Measurements from ENCODE around the gene NOC2L. TPM values are rescaled to one million over a fixed set of nuclear protein-coding genes. Genes with fewer than 3 reads are reported as not detected.
A peak's percentile ranks its signal among the peaks of the same experiment; 100 is the strongest.

The NOC2L gene
- polyA plus RNA-seq, 2 of the 4 experiments (the other 2 are of a cell fraction): 48.4 to 73.5 TPM

DNA sequence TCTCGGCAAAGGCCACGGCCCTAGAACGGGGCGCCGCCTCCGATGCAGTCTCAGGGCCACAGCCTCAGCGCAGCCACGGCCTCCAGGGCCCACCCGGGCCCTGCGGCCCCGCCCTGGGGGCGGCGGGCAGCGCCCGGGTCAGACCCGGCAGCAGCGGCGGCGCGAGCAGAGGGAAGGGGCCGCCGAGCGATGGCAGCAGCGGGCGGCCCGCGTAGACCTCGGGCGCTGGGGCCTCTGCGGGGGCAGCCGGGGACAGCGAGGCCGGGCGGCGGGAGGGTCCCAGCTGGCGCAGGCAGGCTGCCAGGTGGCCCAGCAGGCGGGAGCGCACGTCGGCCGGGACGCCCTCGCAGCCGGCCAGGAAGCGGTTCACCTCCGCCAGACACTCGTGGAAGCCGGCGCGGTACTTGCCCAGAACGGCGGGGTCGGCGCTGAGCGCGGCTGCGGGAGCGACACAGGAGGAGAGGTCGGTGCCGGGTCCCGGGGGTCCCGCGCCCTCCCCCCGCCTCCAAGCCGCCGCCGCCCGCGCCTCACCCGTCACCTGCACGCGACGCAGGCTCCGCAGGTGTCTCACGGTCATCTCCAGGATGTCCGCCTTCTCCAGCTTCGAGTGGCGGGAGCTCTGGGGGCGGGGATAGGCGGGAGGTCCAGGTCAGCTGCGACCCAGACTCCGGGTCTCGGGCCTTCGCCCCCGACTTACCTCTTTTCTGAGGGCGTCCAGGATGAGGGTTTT is 40.1 kb upstream of the NOC2L start:
- Histone ChIP-seq H3K4me2 (peak overlapping the region; percentile 95), H3K9me3 (no peaks in the 10 kb centered on the region), H3K4me1 (peaks cover 14% of the 10 kb centered on the region), H3K4me3 (peak overlapping the region; percentile 77), H3K27ac (peak overlapping the region; percentile 97 to 100)
- DNase-seq (ENCODE audit: low read depth in 1 of 2, low spot score in 1 of 2): no peak
- FAIRE-seq: no peak
- TF ChIP-seq GATA3 (IDR thresholded peaks at IDR 0.05; ENCODE audit: borderline replicate concordance) (no peak), RNF2 (IDR thresholded peaks at IDR 0.05; ENCODE audit: borderline replicate concordance, low read depth) (no peak; the same call in 1 of the 2 replicates), CEBPB (IDR thresholded peaks at IDR 0.05) (no peak), FOXS1 (CRISPR knock-in tag; IDR thresholded peaks at IDR 0.05) (0 out of 2 replicates have a peak, but pooled peaks have one; percentile 24), MAZ (IDR thresholded peaks at IDR 0.05; ENCODE audit: borderline replicate concordance, low read depth, low read length) (no peak), MAFK (IDR thresholded peaks at IDR 0.05; ENCODE audit: partially characterized antibody) (no peak), JUNB (IDR thresholded peaks at IDR 0.05) (no peak), ZNF302 (CRISPR knock-in tag; IDR thresholded peaks at IDR 0.05) (no peak), POLR2AphosphoS2 (conservative IDR thresholded peaks at IDR 0.05; ENCODE audit: low read length) (no peak), NPAS2 (CRISPR knock-in tag; IDR thresholded peaks at IDR 0.05; ENCODE audit: borderline replicate concordance) (no peak), PHF8 (IDR thresholded peaks at IDR 0.05; ENCODE audit: borderline replicate concordance, low read depth) (no peak), HOXB5 (CRISPR knock-in tag; IDR thresholded peaks at IDR 0.05) (no peak), ZSCAN20 (CRISPR knock-in tag; IDR thresholded peaks at IDR 0.05) (no peak), FOSL2 (IDR thresholded peaks at IDR 0.05) (no peak), FOSL2 (CRISPR knock-in tag; IDR thresholded peaks at IDR 0.05) (no peak), RAD21 (conservative IDR thresholded peaks at IDR 0.05 in 1 of 2, IDR thresholded peaks at IDR 0.05 in 1 of 2) (no peak), SREBF2 (IDR thresholded peaks at IDR 0.05) (no peak), EHMT2 (IDR thresholded peaks at IDR 0.05; ENCODE audit: low read depth) (no peak), ESRRA (IDR thresholded peaks at IDR 0.05; ENCODE audit: borderline replicate concordance, low read length) (no peak), FOSB (CRISPR knock-in tag; IDR thresholded peaks at IDR 0.05) (no peak), POLR2A (IDR thresholded peaks at IDR 0.05; ENCODE audit: low read length) (no peak), CHD2 (IDR thresholded peaks at IDR 0.05; ENCODE audit: low read length, partially characterized antibody) (no peak)
- TF ChIP-seq, protein P1, sequence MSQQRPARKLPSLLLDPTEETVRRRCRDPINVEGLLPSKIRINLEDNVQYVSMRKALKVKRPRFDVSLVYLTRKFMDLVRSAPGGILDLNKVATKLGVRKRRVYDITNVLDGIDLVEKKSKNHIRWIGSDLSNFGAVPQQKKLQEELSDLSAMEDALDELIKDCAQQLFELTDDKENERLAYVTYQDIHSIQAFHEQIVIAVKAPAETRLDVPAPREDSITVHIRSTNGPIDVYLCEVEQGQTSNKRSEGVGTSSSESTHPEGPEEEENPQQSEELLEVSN (IDR thresholded peaks at IDR 0.05; ENCODE audit: borderline replicate concordance, low read depth): peak; percentile 55
- TF ChIP-seq, protein P2, sequence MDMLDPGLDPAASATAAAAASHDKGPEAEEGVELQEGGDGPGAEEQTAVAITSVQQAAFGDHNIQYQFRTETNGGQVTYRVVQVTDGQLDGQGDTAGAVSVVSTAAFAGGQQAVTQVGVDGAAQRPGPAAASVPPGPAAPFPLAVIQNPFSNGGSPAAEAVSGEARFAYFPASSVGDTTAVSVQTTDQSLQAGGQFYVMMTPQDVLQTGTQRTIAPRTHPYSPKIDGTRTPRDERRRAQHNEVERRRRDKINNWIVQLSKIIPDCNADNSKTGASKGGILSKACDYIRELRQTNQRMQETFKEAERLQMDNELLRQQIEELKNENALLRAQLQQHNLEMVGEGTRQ (IDR thresholded peaks at IDR 0.05): no peak
- TF ChIP-seq, protein P3, sequence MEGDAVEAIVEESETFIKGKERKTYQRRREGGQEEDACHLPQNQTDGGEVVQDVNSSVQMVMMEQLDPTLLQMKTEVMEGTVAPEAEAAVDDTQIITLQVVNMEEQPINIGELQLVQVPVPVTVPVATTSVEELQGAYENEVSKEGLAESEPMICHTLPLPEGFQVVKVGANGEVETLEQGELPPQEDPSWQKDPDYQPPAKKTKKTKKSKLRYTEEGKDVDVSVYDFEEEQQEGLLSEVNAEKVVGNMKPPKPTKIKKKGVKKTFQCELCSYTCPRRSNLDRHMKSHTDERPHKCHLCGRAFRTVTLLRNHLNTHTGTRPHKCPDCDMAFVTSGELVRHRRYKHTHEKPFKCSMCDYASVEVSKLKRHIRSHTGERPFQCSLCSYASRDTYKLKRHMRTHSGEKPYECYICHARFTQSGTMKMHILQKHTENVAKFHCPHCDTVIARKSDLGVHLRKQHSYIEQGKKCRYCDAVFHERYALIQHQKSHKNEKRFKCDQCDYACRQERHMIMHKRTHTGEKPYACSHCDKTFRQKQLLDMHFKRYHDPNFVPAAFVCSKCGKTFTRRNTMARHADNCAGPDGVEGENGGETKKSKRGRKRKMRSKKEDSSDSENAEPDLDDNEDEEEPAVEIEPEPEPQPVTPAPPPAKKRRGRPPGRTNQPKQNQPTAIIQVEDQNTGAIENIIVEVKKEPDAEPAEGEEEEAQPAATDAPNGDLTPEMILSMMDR (IDR thresholded peaks at IDR 0.05): no peak
- TF ChIP-seq, protein P4, sequence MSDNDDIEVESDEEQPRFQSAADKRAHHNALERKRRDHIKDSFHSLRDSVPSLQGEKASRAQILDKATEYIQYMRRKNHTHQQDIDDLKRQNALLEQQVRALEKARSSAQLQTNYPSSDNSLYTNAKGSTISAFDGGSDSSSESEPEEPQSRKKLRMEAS (IDR thresholded peaks at IDR 0.05): peak; percentile 5; the same call in 1 of the 2 replicates
- TF ChIP-seq, protein P5, sequence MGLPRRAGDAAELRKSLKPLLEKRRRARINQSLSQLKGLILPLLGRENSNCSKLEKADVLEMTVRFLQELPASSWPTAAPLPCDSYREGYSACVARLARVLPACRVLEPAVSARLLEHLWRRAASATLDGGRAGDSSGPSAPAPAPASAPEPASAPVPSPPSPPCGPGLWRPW (IDR thresholded peaks at IDR 0.05): no peak
- TF ChIP-seq, protein P6, sequence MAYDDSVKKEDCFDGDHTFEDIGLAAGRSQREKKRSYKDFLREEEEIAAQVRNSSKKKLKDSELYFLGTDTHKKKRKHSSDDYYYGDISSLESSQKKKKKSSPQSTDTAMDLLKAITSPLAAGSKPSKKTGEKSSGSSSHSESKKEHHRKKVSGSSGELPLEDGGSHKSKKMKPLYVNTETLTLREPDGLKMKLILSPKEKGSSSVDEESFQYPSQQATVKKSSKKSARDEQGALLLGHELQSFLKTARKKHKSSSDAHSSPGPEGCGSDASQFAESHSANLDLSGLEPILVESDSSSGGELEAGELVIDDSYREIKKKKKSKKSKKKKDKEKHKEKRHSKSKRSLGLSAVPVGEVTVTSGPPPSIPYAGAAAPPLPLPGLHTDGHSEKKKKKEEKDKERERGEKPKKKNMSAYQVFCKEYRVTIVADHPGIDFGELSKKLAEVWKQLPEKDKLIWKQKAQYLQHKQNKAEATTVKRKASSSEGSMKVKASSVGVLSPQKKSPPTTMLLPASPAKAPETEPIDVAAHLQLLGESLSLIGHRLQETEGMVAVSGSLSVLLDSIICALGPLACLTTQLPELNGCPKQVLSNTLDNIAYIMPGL (CRISPR knock-in tag; IDR thresholded peaks at IDR 0.05; ENCODE audit: borderline replicate concordance): no peak
- 0% methylated on average over 5 of the region's 86 CpGs for WGBS (ENCODE audit: missing lambda C conversion rate)
- 0 out of 6 replicates have a peak, but pooled peaks of 1 of the 2 experiments have one; percentile 0 for ATAC-seq
- ChIA-PET POLR2A (interaction anchor here (0.6 to 1.0 kb wide), 2 partner anchors 60 to 83 kb away, joined by 3 read pairs; no protein-coding TSS in a partner anchor), CTCF (interaction anchor here (0.7 to 4.3 kb wide), 5 partner anchors 15 to 123 kb away, joined by 3 to 33 read pairs (median 4); partner anchors contain the start of gene ISG15)

All from A549 (cell line).